K562 (cell line): Measurements from ENCODE around the gene SF3A2. TPM values are rescaled to one million over a fixed set of nuclear protein-coding genes. Genes with fewer than 3 reads are reported as not detected.

Experiments used
- BRF2 ChIP-seq: IDR thresholded peaks from 3 replicates; pipeline ENCODE4 v1.6.1; 2011; ENCODE audit warnings: borderline replicate concordance, mild to moderate bottlenecking; ENCODE audit not compliant: insufficient read length, insufficient read depth
- CXXC5 ChIP-seq: fragments of 250-450 bp; sonication (Bioruptor Pico); IDR thresholded peaks from 2 replicates; pipeline ENCODE4 v1.8.0; 2022; ENCODE audit warnings: inconsistent platforms, mild to moderate bottlenecking, moderate library complexity
- DNMT1 ChIP-seq: fragments of 450-650 bp; IDR thresholded peaks from 2 replicates; pipeline ENCODE4 v1.6.1; 2016; ENCODE audit warnings: antibody characterized with exemption, mild to moderate bottlenecking
- MCM5 ChIP-seq: fragments of 450-650 bp; IDR thresholded peaks from 2 replicates; pipeline ENCODE4 v1.6.1; 2016; ENCODE audit warnings: low read depth
- MTA3 ChIP-seq: fragments of 450-650 bp; formaldehyde crosslinking; IDR thresholded peaks from 2 replicates; pipeline ENCODE4 v1.6.1; 2017; ENCODE audit warnings: mild to moderate bottlenecking, borderline replicate concordance
- MYNN ChIP-seq, 2 experiments: sonication (generic); formaldehyde crosslinking in 1 of 2; IDR thresholded peaks; 2 replicates each; pipeline versions ENCODE4 v1.5.0 to v1.6.1; 2016 to 2020; ENCODE audit warnings: antibody characterized with exemption in 1 of 2, missing genetic modification reagents in 1 of 2
- PHTF2 ChIP-seq: fragments of 250-450 bp; sonication (Bioruptor Pico); IDR thresholded peaks from 2 replicates; pipeline ENCODE4 v1.5.0; 2021; ENCODE audit warnings: mild to moderate bottlenecking
- SMARCA4 ChIP-seq: fragments of 450-650 bp; IDR thresholded peaks from 2 replicates; pipeline ENCODE4 v1.6.1; 2016
- ZBTB11 ChIP-seq, 3 experiments: fragments of 200-800 bp in 1 of 3; fragments of 250-450 bp in 1 of 3; fragments of 450-650 bp in 1 of 3; sonication (Bioruptor Pico) in 1 of 3; sonication (Bioruptor generic) in 1 of 3; formaldehyde crosslinking in 1 of 3; IDR thresholded peaks; 2 replicates each; pipeline versions ENCODE4 v1.6.1 to v1.8.0; 2016 to 2022; ENCODE audit warnings: mild to moderate bottlenecking in 2 of 3, missing genetic modification characterization in 2 of 3, missing compliant biosample characterization in 1 of 3, moderate library complexity in 1 of 3
- ZKSCAN8 ChIP-seq: fragments of 200-800 bp; sonication (Bioruptor generic); IDR thresholded peaks from 2 replicates; pipeline ENCODE4 v1.6.1; 2016; ENCODE audit warnings: missing genetic modification characterization, missing compliant biosample characterization
- ZNF717 ChIP-seq: fragments of 250-450 bp; sonication (Bioruptor Pico); IDR thresholded peaks from 2 replicates; pipeline ENCODE4 v1.5.0; 2021
- polyA plus RNA-seq, 8 experiments: library from polyadenylated mRNA; depleted of rRNA in 4 of 8; stranded (reverse) in 5 of 8; unstranded in 3 of 8; fragments of >200 nt; fragmentation: Nextera tagmentation in 2 of 8; fragmentation: Illumina TruSeq in 1 of 8; extraction: Ambion mirVana in 2 of 8; extraction: Trizol in 1 of 8; gene quantifications; 2 replicates each; pipeline versions ENCODE4 v1.2.1 to v1.2.3, GENCODE V29; 2011 to 2014; ENCODE audit warnings: inconsistent platforms in 1 of 8, missing spikeins in 1 of 8
- total RNA-seq, 7 experiments: library from RNA; depleted of rRNA in 6 of 7; stranded (reverse); fragments of >200 nt in 6 of 7; fragmentation: Illumina TruSeq in 2 of 7; extraction: Trizol in 2 of 7; gene quantifications; 2 replicates each; pipeline versions ENCODE4 v1.2.1 to v1.2.3, GENCODE V29; 2011 to 2021; ENCODE audit warnings: low replicate concordance in 1 of 7
- TF ChIP-seq, protein P1 (sequence below): fragments of 450-650 bp; conservative IDR thresholded peaks from 2 replicates; pipeline ENCODE4 v1.6.1; 2016; ENCODE audit warnings: missing genetic modification characterization, low read depth, mild to moderate bottlenecking, missing compliant biosample characterization, moderate library complexity
- TF ChIP-seq, protein P2 (sequence below): fragments of 250-450 bp; sonication (Bioruptor Pico); IDR thresholded peaks from 2 replicates; pipeline ENCODE4 v1.4.0; 2020

The SF3A2 gene
- total and polyA plus RNA-seq, 9 of the 15 experiments (the other 6 are each of a cell fraction or from before 2014, with no cell fraction given), result 0.17 to 194 (median 22.8) TPM

GRCh38 chr19:2269244-2270156 is 32.9 kb downstream of the SF3A2 start (continued):
- TF ChIP-seq, protein P1, sequence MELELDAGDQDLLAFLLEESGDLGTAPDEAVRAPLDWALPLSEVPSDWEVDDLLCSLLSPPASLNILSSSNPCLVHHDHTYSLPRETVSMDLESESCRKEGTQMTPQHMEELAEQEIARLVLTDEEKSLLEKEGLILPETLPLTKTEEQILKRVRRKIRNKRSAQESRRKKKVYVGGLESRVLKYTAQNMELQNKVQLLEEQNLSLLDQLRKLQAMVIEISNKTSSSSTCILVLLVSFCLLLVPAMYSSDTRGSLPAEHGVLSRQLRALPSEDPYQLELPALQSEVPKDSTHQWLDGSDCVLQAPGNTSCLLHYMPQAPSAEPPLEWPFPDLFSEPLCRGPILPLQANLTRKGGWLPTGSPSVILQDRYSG (tag), result peak; percentile 77; the same call in 1 of the 2 replicates
- no peak for TF ChIP-seq DNMT1
- TF ChIP-seq BRF2, result no peak
- TF ChIP-seq, protein P2, sequence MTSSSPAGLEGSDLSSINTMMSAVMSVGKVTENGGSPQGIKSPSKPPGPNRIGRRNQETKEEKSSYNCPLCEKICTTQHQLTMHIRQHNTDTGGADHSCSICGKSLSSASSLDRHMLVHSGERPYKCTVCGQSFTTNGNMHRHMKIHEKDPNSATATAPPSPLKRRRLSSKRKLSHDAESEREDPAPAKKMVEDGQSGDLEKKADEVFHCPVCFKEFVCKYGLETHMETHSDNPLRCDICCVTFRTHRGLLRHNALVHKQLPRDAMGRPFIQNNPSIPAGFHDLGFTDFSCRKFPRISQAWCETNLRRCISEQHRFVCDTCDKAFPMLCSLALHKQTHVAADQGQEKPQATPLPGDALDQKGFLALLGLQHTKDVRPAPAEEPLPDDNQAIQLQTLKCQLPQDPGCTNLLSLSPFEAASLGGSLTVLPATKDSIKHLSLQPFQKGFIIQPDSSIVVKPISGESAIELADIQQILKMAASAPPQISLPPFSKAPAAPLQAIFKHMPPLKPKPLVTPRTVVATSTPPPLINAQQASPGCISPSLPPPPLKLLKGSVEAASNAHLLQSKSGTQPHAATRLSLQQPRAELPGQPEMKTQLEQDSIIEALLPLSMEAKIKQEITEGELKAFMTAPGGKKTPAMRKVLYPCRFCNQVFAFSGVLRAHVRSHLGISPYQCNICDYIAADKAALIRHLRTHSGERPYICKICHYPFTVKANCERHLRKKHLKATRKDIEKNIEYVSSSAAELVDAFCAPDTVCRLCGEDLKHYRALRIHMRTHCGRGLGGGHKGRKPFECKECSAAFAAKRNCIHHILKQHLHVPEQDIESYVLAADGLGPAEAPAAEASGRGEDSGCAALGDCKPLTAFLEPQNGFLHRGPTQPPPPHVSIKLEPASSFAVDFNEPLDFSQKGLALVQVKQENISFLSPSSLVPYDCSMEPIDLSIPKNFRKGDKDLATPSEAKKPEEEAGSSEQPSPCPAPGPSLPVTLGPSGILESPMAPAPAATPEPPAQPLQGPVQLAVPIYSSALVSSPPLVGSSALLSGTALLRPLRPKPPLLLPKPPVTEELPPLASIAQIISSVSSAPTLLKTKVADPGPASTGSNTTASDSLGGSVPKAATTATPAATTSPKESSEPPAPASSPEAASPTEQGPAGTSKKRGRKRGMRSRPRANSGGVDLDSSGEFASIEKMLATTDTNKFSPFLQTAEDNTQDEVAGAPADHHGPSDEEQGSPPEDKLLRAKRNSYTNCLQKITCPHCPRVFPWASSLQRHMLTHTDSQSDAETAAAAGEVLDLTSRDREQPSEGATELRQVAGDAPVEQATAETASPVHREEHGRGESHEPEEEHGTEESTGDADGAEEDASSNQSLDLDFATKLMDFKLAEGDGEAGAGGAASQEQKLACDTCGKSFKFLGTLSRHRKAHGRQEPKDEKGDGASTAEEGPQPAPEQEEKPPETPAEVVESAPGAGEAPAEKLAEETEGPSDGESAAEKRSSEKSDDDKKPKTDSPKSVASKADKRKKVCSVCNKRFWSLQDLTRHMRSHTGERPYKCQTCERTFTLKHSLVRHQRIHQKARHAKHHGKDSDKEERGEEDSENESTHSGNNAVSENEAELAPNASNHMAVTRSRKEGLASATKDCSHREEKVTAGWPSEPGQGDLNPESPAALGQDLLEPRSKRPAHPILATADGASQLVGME, result no peak
- TF ChIP-seq PHTF2 (CRISPR knock-in tag), result no peak
- no peak; the same call in 1 of the 2 replicates for TF ChIP-seq MYNN (IDR thresholded peaks at IDR 0.05)
- TF ChIP-seq MYNN (CRISPR knock-in tag; IDR thresholded peaks at IDR 0.05), result no peak
- TF ChIP-seq MTA3, result peak; percentile 100
- no peak for TF ChIP-seq MCM5
- no peak; the same call in 1 of the 2 replicates for TF ChIP-seq ZKSCAN8 (CRISPR knock-in tag)
- TF ChIP-seq ZBTB11 (CRISPR knock-in tag; IDR thresholded peaks at IDR 0.05), result peak in 1 of 3 experiments; percentile 83; a peak in 2 of 6 replicates
- TF ChIP-seq ZNF717, result no peak
- TF ChIP-seq CXXC5, result peak; percentile 95
- no peak for TF ChIP-seq SMARCA4
